Astrocyte of the cerebellum (primary cell): ENCODE measurements around the gene FZR1.

ENCODE experiments used
- DNase-seq: peaks from one replicate; pipeline ENCODE4 v3.0.0-alpha.2; 2011; ENCODE audit warnings: low read depth
- H3K4me3 ChIP-seq: 2 replicates; pipeline ENCODE4 v1.5.1; 2011; ENCODE audit warnings: mild to moderate bottlenecking, low read depth, low read length, moderate library complexity
- in situ Hi-C: cut with HindIII; loops from 2 replicates; pipeline ENCODE4 v1.10.0; 2017; ENCODE audit warnings: low sequenced_read_pairs
- TF ChIP-seq, protein P1 (sequence below): IDR thresholded peaks from 2 replicates; pipeline ENCODE4 v1.5.1; 2012; ENCODE audit warnings: low read length, low read depth, moderate library complexity, mild to moderate bottlenecking; ENCODE audit errors: missing control alignments

Gene FZR1

DNA sequence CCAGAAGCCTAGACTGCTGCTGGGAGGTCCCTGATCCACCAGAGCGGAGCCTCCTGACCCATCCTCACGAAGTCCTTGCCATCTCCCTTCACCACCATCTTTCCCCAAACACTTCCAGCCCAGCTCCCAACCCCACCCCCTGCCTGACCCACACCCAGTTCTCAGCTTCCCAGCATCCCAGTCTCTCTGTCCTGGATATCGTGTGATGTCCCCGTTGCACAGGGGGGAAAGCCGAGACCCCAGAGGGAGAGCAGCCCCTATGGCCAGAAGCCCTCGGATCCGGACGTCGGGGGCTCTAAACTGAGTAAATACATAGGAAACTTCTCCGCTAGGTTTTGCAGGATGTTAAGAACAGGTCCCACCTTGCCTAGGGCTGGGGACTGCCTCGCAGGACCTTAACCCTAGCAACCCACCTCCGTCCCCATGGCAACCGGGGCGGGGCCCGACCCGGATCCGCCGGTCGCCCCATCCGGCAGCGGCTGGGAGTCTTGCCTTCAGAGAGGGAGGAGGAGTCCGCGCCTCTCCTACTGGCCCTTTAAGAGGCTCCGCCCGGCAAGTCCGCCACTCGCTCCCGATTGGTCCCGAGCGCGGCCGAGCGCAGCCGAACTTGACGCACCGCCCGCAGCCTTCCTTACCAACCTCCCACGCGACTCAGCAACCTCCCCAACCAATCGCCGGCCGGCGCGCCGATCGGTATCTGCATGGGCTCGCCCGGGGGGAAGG, 66.2 kb downstream of the FZR1 start:
- peak overlapping the region; percentile 44 for H3K4me3 ChIP-seq
- DNase-seq = peak; percentile 99
- in situ Hi-C loops = no loop called here
- TF ChIP-seq, protein P1, sequence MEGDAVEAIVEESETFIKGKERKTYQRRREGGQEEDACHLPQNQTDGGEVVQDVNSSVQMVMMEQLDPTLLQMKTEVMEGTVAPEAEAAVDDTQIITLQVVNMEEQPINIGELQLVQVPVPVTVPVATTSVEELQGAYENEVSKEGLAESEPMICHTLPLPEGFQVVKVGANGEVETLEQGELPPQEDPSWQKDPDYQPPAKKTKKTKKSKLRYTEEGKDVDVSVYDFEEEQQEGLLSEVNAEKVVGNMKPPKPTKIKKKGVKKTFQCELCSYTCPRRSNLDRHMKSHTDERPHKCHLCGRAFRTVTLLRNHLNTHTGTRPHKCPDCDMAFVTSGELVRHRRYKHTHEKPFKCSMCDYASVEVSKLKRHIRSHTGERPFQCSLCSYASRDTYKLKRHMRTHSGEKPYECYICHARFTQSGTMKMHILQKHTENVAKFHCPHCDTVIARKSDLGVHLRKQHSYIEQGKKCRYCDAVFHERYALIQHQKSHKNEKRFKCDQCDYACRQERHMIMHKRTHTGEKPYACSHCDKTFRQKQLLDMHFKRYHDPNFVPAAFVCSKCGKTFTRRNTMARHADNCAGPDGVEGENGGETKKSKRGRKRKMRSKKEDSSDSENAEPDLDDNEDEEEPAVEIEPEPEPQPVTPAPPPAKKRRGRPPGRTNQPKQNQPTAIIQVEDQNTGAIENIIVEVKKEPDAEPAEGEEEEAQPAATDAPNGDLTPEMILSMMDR = no peak

DNA sequence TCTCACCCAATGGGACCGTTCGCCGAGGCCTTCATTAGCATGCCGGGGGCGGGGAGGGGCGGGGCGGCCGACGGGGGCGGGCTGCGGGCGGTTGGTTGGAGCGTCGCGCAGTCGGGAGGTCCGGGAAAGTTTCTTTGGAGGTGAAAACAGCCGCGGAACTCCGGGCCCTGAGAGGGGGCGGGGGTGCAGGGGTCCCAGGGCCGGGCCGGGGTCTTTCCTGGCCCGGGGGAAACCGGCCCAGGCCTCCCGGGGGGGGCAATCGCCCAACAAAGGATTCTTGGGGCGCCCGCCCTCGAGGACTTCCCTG, 66.7 kb downstream of the FZR1 start, which contains the start of gene HMG20B:
HMG20B (plus strand) TSS at position 90 of the 307 bp plus-strand sequence. CDS start 366 bp downstream, outside the sequence.
- no peak for DNase-seq
- in situ Hi-C loops = no loop called here
- peak within 1 kb of the TSS; percentile 87 for H3K4me3 ChIP-seq
- TF ChIP-seq, protein P1 = no peak

DNA sequence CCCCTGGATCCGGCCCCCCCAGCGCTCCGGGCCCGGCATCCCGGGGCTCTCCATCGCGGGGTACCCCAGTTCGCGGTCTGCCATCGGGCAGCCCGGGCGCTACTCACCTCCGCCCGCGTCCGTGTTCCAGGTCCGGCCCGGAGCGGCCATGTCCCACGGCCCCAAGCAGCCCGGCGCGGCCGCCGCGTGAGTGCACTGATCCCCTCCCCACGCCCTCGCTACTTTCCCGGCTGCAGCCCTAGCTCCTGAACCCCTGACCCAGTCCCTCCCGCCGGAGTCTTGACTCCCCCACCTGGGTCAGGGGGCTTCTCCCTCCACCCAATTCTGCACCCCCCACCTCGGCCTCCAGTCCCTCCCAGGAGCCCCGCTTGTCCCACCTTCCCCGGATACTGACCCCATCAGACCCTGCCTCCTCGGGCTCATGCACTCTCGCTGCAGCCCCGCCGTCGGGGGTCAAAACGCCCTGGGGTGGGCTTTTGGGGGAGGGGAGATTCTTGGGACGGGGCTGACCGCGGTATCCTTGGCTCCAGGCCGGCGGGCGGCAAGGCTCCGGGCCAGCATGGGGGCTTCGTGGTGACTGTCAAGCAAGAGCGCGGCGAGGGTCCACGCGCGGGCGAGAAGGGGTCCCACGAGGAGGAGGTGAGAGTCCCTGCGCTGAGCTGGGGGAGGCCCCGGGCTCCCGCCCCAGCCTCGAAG, 67.2 kb downstream of the FZR1 start:
- in situ Hi-C loops = no loop called here
- DNase-seq = no peak
- TF ChIP-seq, protein P1 = no peak
- peak overlapping the region; percentile 87 for H3K4me3 ChIP-seq

DNA sequence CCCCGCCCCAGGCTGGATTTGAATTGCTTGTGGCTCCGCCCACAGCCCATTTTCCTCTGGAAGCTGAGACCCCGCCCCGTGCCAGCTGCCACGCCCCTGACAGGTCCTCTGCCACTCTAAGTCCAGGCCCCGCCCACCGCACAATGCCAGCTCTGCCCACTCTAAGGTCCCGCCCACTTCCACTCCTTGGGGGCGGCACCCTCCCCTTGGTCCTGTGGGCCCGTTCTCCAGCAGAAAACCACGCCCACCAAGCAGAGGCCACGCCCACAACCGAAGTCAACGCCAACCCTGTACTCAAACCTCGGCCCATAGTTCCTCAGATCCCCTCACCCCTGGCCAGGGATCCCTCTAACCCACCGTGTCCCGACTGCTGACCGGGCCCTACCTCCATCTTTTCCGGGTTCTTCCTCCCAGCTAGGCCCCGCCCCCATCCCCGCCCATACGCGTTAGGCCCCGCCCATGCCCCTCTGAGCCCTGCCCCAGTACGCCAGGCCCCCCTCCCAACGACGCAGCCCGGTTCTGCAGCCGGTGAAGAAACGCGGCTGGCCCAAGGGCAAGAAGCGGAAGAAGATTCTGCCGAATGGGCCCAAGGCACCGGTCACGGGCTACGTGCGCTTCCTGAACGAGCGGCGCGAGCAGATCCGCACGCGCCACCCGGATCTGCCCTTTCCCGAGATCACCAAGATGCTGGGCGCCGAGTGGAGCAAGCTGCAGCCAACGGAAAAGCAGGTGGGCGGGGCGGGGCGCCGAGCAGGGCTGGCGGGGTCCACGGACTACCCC, 67.9 kb downstream of the FZR1 start:
- peak; percentile 78 for DNase-seq
- in situ Hi-C loops = no loop called here
- peak overlapping the region; percentile 87 for H3K4me3 ChIP-seq
- TF ChIP-seq, protein P1 = no peak

DNA sequence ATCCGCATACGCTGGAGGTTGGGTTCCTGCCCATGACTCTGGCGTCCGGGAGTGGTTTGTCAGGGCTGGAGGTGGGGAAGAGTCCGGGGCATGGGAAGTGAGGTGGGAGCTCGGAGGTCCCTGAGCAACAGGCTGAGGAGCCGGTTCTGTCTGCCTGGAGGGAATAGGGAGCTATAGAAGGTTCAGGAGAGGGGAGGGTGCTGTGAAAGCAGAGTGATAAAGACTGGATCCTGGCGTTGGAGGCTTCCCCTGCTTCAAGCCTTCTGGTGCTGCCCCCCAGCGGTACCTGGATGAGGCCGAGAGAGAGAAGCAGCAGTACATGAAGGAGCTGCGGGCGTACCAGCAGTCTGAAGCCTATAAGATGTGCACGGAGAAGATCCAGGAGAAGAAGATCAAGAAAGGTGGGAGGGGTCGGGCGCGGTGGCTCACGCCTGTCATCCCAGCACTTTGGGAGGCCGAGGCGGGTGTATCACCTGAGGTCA, 69.2 kb downstream of the FZR1 start:
- no peak overlapping the region for H3K4me3 ChIP-seq
- TF ChIP-seq, protein P1 = peak; percentile 34
- no peak for DNase-seq
- in situ Hi-C loops = loop anchor here (5.0 kb wide), 1 partner anchor 47 kb away; no protein-coding TSS in a partner anchor
